IMR-90 (cell line): ENCODE results near the gene ARHGEF10L. TPM values are rescaled to one million over a fixed set of nuclear protein-coding genes. Genes with fewer than 3 reads are reported as not detected.
A peak's percentile ranks its signal among the peaks of the same experiment; 100 is the strongest.

Experiments
- ATAC-seq: fragments of 200-7000 bp; cut with Tn5 transposase; 2 replicates; pipeline ENCODE4 v1.9.1; 2020; ENCODE audit warnings: low read depth, mild to moderate bottlenecking, moderate library complexity
- BruUV-seq: library from RNA; stranded (reverse); fragments of 400-500 nt; replicated peaks from 2 replicates; lab custom pipeline; 2021; lab: Mats Ljungman, UMichigan
- CTCF ChIA-PET: fragments of 300-600 bp; formaldehyde crosslinking; extraction: SDS; loops from one replicate; lab custom pipeline; 2021; ENCODE audit warnings: antibody characterized with exemption; lab: Yijun Ruan, JAX
- POLR2A ChIA-PET: fragments of 300-600 bp; sonication (Branson Sonifier 250); formaldehyde crosslinking; loops from one replicate; lab custom pipeline; 2022; ENCODE audit warnings: antibody characterized with exemption; ENCODE audit not compliant: unreplicated experiment; lab: Charles Lee
- DNase-seq: peaks from one replicate; pipeline ENCODE4 v3.0.0; 2013
- H2AFZ ChIP-seq: replicated peaks from 2 replicates; pipeline ENCODE3; 2013; ENCODE audit warnings: low read length, mild to moderate bottlenecking; ENCODE audit not compliant: poor library complexity
- H2AK5ac ChIP-seq: 2 replicates; pipeline ENCODE4 v1.6.1; 2013; ENCODE audit warnings: low read depth, low read length, inconsistent platforms
- H2AK9ac ChIP-seq: replicated peaks from 2 replicates; pipeline ENCODE3; 2013; ENCODE audit warnings: mild to moderate bottlenecking, low read depth, low read length, moderate library complexity; ENCODE audit not compliant: poor library complexity
- H2BK120ac ChIP-seq: 2 replicates; pipeline ENCODE4 v1.6.1; 2013; ENCODE audit warnings: low read depth, low read length, inconsistent platforms
- H2BK15ac ChIP-seq: 3 replicates; pipeline ENCODE4 v1.6.1; 2013; ENCODE audit warnings: low read depth, low read length, inconsistent platforms
- H2BK20ac ChIP-seq: 2 replicates; pipeline ENCODE4 v1.6.1; 2013; ENCODE audit warnings: low read depth, mild to moderate bottlenecking, inconsistent platforms, low read length, moderate library complexity
- H2BK5ac ChIP-seq: 2 replicates; pipeline ENCODE4 v1.6.1; 2013; ENCODE audit warnings: mild to moderate bottlenecking, low read depth, low read length, inconsistent platforms; ENCODE audit not compliant: poor library complexity, severe bottlenecking
- H3K14ac ChIP-seq: replicated peaks from 2 replicates; pipeline ENCODE4 v1.6.1; 2013; ENCODE audit warnings: low read depth, low read length, inconsistent platforms
- H3K18ac ChIP-seq: 2 replicates; pipeline ENCODE4 v1.6.1; 2013; ENCODE audit warnings: low read depth, low read length, control low read depth
- H3K23ac ChIP-seq: 2 replicates; pipeline ENCODE4 v1.6.1; 2013; ENCODE audit warnings: low read depth, low read length, inconsistent platforms
- H3K27ac ChIP-seq: 2 replicates; pipeline ENCODE4 v1.5.1; 2013; ENCODE audit warnings: mild to moderate bottlenecking, control low read depth, low read length; ENCODE audit not compliant: insufficient read depth
- H3K27me3 ChIP-seq: 2 replicates; pipeline ENCODE4 v1.6.1; 2013; ENCODE audit warnings: low read length; ENCODE audit not compliant: control insufficient read depth, insufficient read depth
- H3K36me3 ChIP-seq: 2 replicates; pipeline ENCODE4 v1.6.1; 2013; ENCODE audit warnings: low read length, mixed read lengths; ENCODE audit not compliant: control insufficient read depth, insufficient read depth
- H3K4ac ChIP-seq: 2 replicates; pipeline ENCODE4 v1.6.1; 2013; ENCODE audit warnings: low read depth, low read length, inconsistent platforms
- H3K4me1 ChIP-seq: 2 replicates; pipeline ENCODE4 v1.6.1; 2013; ENCODE audit warnings: low read length, mixed read lengths; ENCODE audit not compliant: control insufficient read depth, insufficient read depth
- H3K4me2 ChIP-seq: 2 replicates; pipeline ENCODE4 v1.6.1; 2013; ENCODE audit warnings: low read depth, mild to moderate bottlenecking, control low read depth, low read length, moderate library complexity
- H3K4me3 ChIP-seq: 2 replicates; pipeline ENCODE4 v1.5.1; 2013; ENCODE audit warnings: low read depth, mild to moderate bottlenecking, control low read depth, low read length, moderate library complexity; ENCODE audit not compliant: insufficient read depth
- H3K56ac ChIP-seq: 2 replicates; pipeline ENCODE4 v1.6.1; 2013; ENCODE audit warnings: low read length, inconsistent platforms; ENCODE audit not compliant: insufficient read depth; ENCODE audit errors: extremely low read depth
- H3K79me1 ChIP-seq, 2 experiments: 2 replicates each; pipeline ENCODE4 v1.6.1; 2013; ENCODE audit warnings: low read length in 2 of 2, inconsistent platforms in 1 of 2, low read depth in 1 of 2
- H3K9ac ChIP-seq: 2 replicates; pipeline ENCODE4 v1.6.1; 2013; ENCODE audit warnings: low read depth, low read length, control low read depth
- H3K9me1 ChIP-seq: 2 replicates; pipeline ENCODE4 v1.6.1; 2013; ENCODE audit warnings: low read length, inconsistent platforms; ENCODE audit not compliant: insufficient read depth
- H3K9me3 ChIP-seq: 2 replicates; pipeline ENCODE4 v1.6.1; 2013; ENCODE audit warnings: low read length; ENCODE audit not compliant: control insufficient read depth, insufficient read depth
- H4K20me1 ChIP-seq: 2 replicates; pipeline ENCODE4 v1.6.1; 2013; ENCODE audit warnings: low read length, inconsistent platforms; ENCODE audit not compliant: insufficient read depth
- H4K5ac ChIP-seq: 2 replicates; pipeline ENCODE4 v1.6.1; 2013; ENCODE audit warnings: mild to moderate bottlenecking, low read depth, low read length, control low read depth
- H4K8ac ChIP-seq, 2 experiments: 2 replicates each; pipeline ENCODE4 v1.6.1; 2013; ENCODE audit warnings: low read depth in 2 of 2, low read length in 2 of 2, control low read depth in 1 of 2, inconsistent platforms in 1 of 2
- H4K91ac ChIP-seq: 2 replicates; pipeline ENCODE4 v1.6.1; 2013; ENCODE audit warnings: low read depth, low read length, inconsistent platforms; ENCODE audit not compliant: insufficient read depth
- BHLHE40 ChIP-seq: fragments of 150-350 bp; IDR thresholded peaks from 2 replicates; pipeline ENCODE4 v1.6.1; 2016; ENCODE audit warnings: mild to moderate bottlenecking, low read depth, low read length
- CEBPB ChIP-seq: IDR thresholded peaks from 2 replicates; pipeline ENCODE4 v1.6.1; 2012; ENCODE audit warnings: low read depth, low read length, improper control_type of control experiment
- FOS ChIP-seq: fragments of 150-350 bp; IDR thresholded peaks from 2 replicates; pipeline ENCODE4 v1.6.1; 2016; ENCODE audit warnings: low read depth, low read length
- MAFK ChIP-seq: IDR thresholded peaks from 2 replicates; pipeline ENCODE4 v1.6.1; 2012; ENCODE audit warnings: low read depth, low read length, improper control_type of control experiment
- MAZ ChIP-seq: IDR thresholded peaks from 2 replicates; pipeline ENCODE4 v1.6.1; 2012; ENCODE audit warnings: low read depth, mild to moderate bottlenecking, low read length, improper control_type of control experiment, moderate library complexity, borderline replicate concordance
- POLR2A ChIP-seq: IDR thresholded peaks from 2 replicates; pipeline ENCODE4 v1.6.1; 2012; ENCODE audit warnings: mild to moderate bottlenecking, low read depth, low read length
- RCOR1 ChIP-seq: IDR thresholded peaks from 2 replicates; pipeline ENCODE4 v1.6.1; 2012; ENCODE audit warnings: mild to moderate bottlenecking, low read length, improper control_type of control experiment; ENCODE audit not compliant: insufficient replicate concordance
- WGBS, 2 experiments: methylation state at CpG; one replicate each; pipeline versions ENCODE4 v1.1.5 to v1.1.7; 2013; ENCODE audit warnings: missing lambda C conversion rate in 2 of 2; ENCODE audit not compliant: insufficient read length in 1 of 2; ENCODE audit errors: extremely low coverage in 2 of 2; 5-methylcytosine and 5-hydroxymethylcytosine counted together
- dilution Hi-C: fragments of 300-500 bp; cut with HindIII; formaldehyde crosslinking; loops from one replicate; pipeline ENCODE4 v1.14.3; 2018; ENCODE audit warnings: low sequenced_read_pairs; ENCODE audit not compliant: unreplicated experiment
- in situ Hi-C: fragments of 300-500 bp; cut with MboI; formaldehyde crosslinking; loops from 3 replicates; pipeline ENCODE4 v1.14.3; 2019; ENCODE audit warnings: low sequenced_read_pairs, inconsistent platforms, mixed read lengths
- intact Hi-C: fragments of 100-400 bp; cut with micrococcal nuclease; formaldehyde crosslinking; loops from 2 replicates; pipeline ENCODE4 v1.10.0; 2022
- polyA plus RNA-seq, 3 experiments: library from polyadenylated mRNA; depleted of rRNA; stranded (reverse); fragments of >200 nt; gene quantifications; 2 replicates each; pipeline ENCODE4 v1.2.3, GENCODE V29; 2012; ENCODE audit warnings: low replicate concordance in 1 of 3
- total RNA-seq: library from RNA; depleted of rRNA; stranded (reverse); fragments of >200 nt; gene quantifications from 2 replicates; pipeline ENCODE4 v1.2.3, GENCODE V29; 2012

The ARHGEF10L gene
- total and polyA plus RNA-seq, 2 of the 4 experiments (the other 2 are of a cell fraction): 4.8 to 12.4 TPM

GRCh38 chr1:17551755-17552234, 12.3 kb downstream of the ARHGEF10L start (continued):
- TF ChIP-seq FOS: 0 out of 2 replicates have a peak, but pooled peaks have one; percentile 5

- peak; percentile 85 for DNase-seq
- Histone ChIP-seq H2BK120ac (peak overlapping the region; percentile 79), H3K79me1 (peaks cover 30 to 81% of the 10 kb centered on the region in 2 experiments; a peak in 3 of 4 replicates), H3K23ac (peak overlapping the region; percentile 84; the same call in 1 of the 2 replicates), H3K27ac (0 out of 2 replicates have a peak overlapping the region, but pooled peaks have one; percentile 3), H3K14ac (peak overlapping the region; percentile 64), H3K18ac (no peak overlapping the region), H3K4me2 (peak overlapping the region; percentile 31), H3K4me1 (peaks cover 22% of the 10 kb centered on the region), H2AK5ac (peak overlapping the region; percentile 65), H4K20me1 (peaks cover 18% of the 10 kb centered on the region), H2AK9ac (peak overlapping the region; percentile 57), H3K36me3 (no peaks in the 10 kb centered on the region), H2BK15ac (peak overlapping the region; percentile 16; the same call in 1 of the 3 replicates), H3K9me3 (no peaks in the 10 kb centered on the region), H2AFZ (peak overlapping the region; percentile 74), H3K4me3 (no peak overlapping the region), H3K56ac (no peak overlapping the region), H3K4ac (peak overlapping the region; percentile 81), H3K27me3 (no peaks in the 10 kb centered on the region), H3K9ac (no peak overlapping the region), H3K9me1 (peaks cover 23% of the 10 kb centered on the region), H4K8ac (peak overlapping the region in 1 of 2 experiments; percentile 48; a peak in 2 of 4 replicates), H2BK20ac (peak overlapping the region; percentile 66), H2BK5ac (no peak overlapping the region), H4K91ac (peak overlapping the region; percentile 60), H4K5ac (no peak overlapping the region)
- in situ Hi-C loops (no loop called here), intact Hi-C loops (no loop called here), dilution Hi-C loops (no loop called here)
- POLR2A ChIA-PET: no interaction called here
- WGBS, 2 experiments: no CpG with 5 or more reads among the region's 8 CpGs
- no TSS peak for BruUV-seq
- CTCF ChIA-PET: interaction anchor here (0.6 to 0.8 kb wide), 2 partner anchors 9 to 196 kb away, joined by 3 read pairs; no protein-coding TSS in a partner anchor
- TF ChIP-seq CEBPB (peak; percentile 66), FOS (peak; percentile 90), RCOR1 (no peak), MAZ (peak; percentile 61; the same call in 1 of the 2 replicates), MAFK (no peak), POLR2A (no peak), BHLHE40 (0 out of 2 replicates have a peak, but pooled peaks have one; percentile 20)
- peak; percentile 88 for ATAC-seq
Observed at GRCh38 chr1:17553975-17554700, 14.6 kb downstream of the ARHGEF10L start.
